ENCODE measurements around the gene PKD2L2.

The PKD2L2 gene

GRCh38 chr5:137887831-137888230, 1.4 kb upstream of the PKD2L2 start:
- Histone ChIP-seq H3K27ac (ENCODE audit: low read depth, low read length) (no peak overlapping the region), H3K36me3 (ENCODE audit: control insufficient read depth in 1 of 2, insufficient read depth in 2 of 2, low read length in 2 of 2) (no peaks in the 10 kb centered on the region), H3K9me3 (ENCODE audit: control insufficient read depth in 1 of 2, low read length in 2 of 2) (no peaks in the 10 kb centered on the region), H3K4me1 (ENCODE audit: control insufficient read depth in 1 of 2, insufficient read depth in 2 of 2, low read length in 2 of 2) (peaks cover 0 to 4% of the 10 kb centered on the region in 2 donors), H3K4me3 (ENCODE audit: low read depth in 1 of 2, low read length in 2 of 2) (peak overlapping the region in 1 of 2 donors; percentile 15), H3K9ac (ENCODE audit: low read depth in 1 of 2, low read length in 2 of 2) (no peak overlapping the region), H3K27me3 (ENCODE audit: control insufficient read depth in 1 of 2, insufficient read depth in 2 of 2, low read length in 2 of 2) (no peaks in the 10 kb centered on the region)

GRCh38 chr5:137888466-137888862, 793 bp upstream of the PKD2L2 start:
- Histone ChIP-seq H3K27ac (ENCODE audit: low read depth, low read length) (no peak overlapping the region), H3K4me3 (ENCODE audit: low read depth in 1 of 2, low read length in 2 of 2) (peak overlapping the region; percentile 72 to 73), H3K9ac (ENCODE audit: low read depth in 1 of 2, low read length in 2 of 2) (peak overlapping the region; percentile 70 to 73), H3K36me3 (ENCODE audit: control insufficient read depth in 1 of 2, insufficient read depth in 2 of 2, low read length in 2 of 2) (no peaks in the 10 kb centered on the region), H3K9me3 (ENCODE audit: control insufficient read depth in 1 of 2, low read length in 2 of 2) (no peaks in the 10 kb centered on the region), H3K4me1 (ENCODE audit: control insufficient read depth in 1 of 2, insufficient read depth in 2 of 2, low read length in 2 of 2) (peaks cover 0 to 4% of the 10 kb centered on the region in 2 donors), H3K27me3 (ENCODE audit: control insufficient read depth in 1 of 2, insufficient read depth in 2 of 2, low read length in 2 of 2) (no peaks in the 10 kb centered on the region)

- Histone ChIP-seq H3K27me3 (ENCODE audit: control insufficient read depth in 1 of 2, insufficient read depth in 2 of 2, low read length in 2 of 2) (no peaks in the 10 kb centered on the region), H3K9ac (ENCODE audit: low read depth in 1 of 2, low read length in 2 of 2) (no peak overlapping the region), H3K27ac (ENCODE audit: low read depth, low read length) (no peak overlapping the region), H3K4me1 (ENCODE audit: control insufficient read depth in 1 of 2, insufficient read depth in 2 of 2, low read length in 2 of 2) (peaks cover 0 to 4% of the 10 kb centered on the region in 2 donors), H3K36me3 (ENCODE audit: control insufficient read depth in 1 of 2, insufficient read depth in 2 of 2, low read length in 2 of 2) (no peaks in the 10 kb centered on the region), H3K4me3 (ENCODE audit: low read depth in 1 of 2, low read length in 2 of 2) (no peak overlapping the region), H3K9me3 (ENCODE audit: control insufficient read depth in 1 of 2, low read length in 2 of 2) (no peaks in the 10 kb centered on the region)
Observed at GRCh38 chr5:137890845-137891244, 1.6 kb downstream of the PKD2L2 start.

- Histone ChIP-seq H3K27me3 (ENCODE audit: control insufficient read depth in 1 of 2, insufficient read depth in 2 of 2, low read length in 2 of 2) (no peaks in the 10 kb centered on the region), H3K9me3 (ENCODE audit: control insufficient read depth in 1 of 2, low read length in 2 of 2) (no peaks in the 10 kb centered on the region), H3K9ac (ENCODE audit: low read depth in 1 of 2, low read length in 2 of 2) (no peak overlapping the region), H3K4me1 (ENCODE audit: control insufficient read depth in 1 of 2, insufficient read depth in 2 of 2, low read length in 2 of 2) (peaks cover 0 to 4% of the 10 kb centered on the region in 2 donors), H3K27ac (ENCODE audit: low read depth, low read length) (no peak overlapping the region), H3K36me3 (ENCODE audit: control insufficient read depth in 1 of 2, insufficient read depth in 2 of 2, low read length in 2 of 2) (no peaks in the 10 kb centered on the region), H3K4me3 (ENCODE audit: low read depth in 1 of 2, low read length in 2 of 2) (no peak overlapping the region)
Observed at GRCh38 chr5:137891849-137892248, 2.6 kb downstream of the PKD2L2 start.

GRCh38 chr5:137894586-137894985, 5.3 kb downstream of the PKD2L2 start:
- no peak overlapping the region for H3K27ac ChIP-seq (ENCODE audit: low read depth, low read length)
- no peak overlapping the region for H3K9ac ChIP-seq (ENCODE audit: low read depth in 1 of 2, low read length in 2 of 2)
- no peak overlapping the region for H3K4me3 ChIP-seq (ENCODE audit: low read depth in 1 of 2, low read length in 2 of 2)
- H3K4me1 ChIP-seq (ENCODE audit: control insufficient read depth in 1 of 2, insufficient read depth in 2 of 2, low read length in 2 of 2) = peaks cover 0 to 4% of the 10 kb centered on the region in 2 donors
- no peaks in the 10 kb centered on the region for H3K36me3 ChIP-seq (ENCODE audit: control insufficient read depth in 1 of 2, insufficient read depth in 2 of 2, low read length in 2 of 2)
- H3K9me3 ChIP-seq (ENCODE audit: control insufficient read depth in 1 of 2, low read length in 2 of 2) = no peaks in the 10 kb centered on the region
- H3K27me3 ChIP-seq (ENCODE audit: control insufficient read depth in 1 of 2, insufficient read depth in 2 of 2, low read length in 2 of 2) = no peaks in the 10 kb centered on the region

GRCh38 chr5:137896560-137896959, 7.3 kb downstream of the PKD2L2 start:
- no peaks in the 10 kb centered on the region for H3K36me3 ChIP-seq (ENCODE audit: control insufficient read depth in 1 of 2, insufficient read depth in 2 of 2, low read length in 2 of 2)
- H3K4me1 ChIP-seq (ENCODE audit: control insufficient read depth in 1 of 2, insufficient read depth in 2 of 2, low read length in 2 of 2) = no peaks in the 10 kb centered on the region

GRCh38 chr5:137899493-137899892, 10.2 kb downstream of the PKD2L2 start:
- Histone ChIP-seq H3K4me1 (ENCODE audit: control insufficient read depth in 1 of 2, insufficient read depth in 2 of 2, low read length in 2 of 2) (no peaks in the 10 kb centered on the region), H3K27me3 (ENCODE audit: control insufficient read depth in 1 of 2, insufficient read depth in 2 of 2, low read length in 2 of 2) (no peaks in the 10 kb centered on the region), H3K9me3 (ENCODE audit: control insufficient read depth in 1 of 2, low read length in 2 of 2) (no peaks in the 10 kb centered on the region), H3K4me3 (ENCODE audit: low read depth in 1 of 2, low read length in 2 of 2) (no peak overlapping the region), H3K9ac (ENCODE audit: low read depth in 1 of 2, low read length in 2 of 2) (no peak overlapping the region), H3K27ac (ENCODE audit: low read depth, low read length) (no peak overlapping the region), H3K36me3 (ENCODE audit: control insufficient read depth in 1 of 2, insufficient read depth in 2 of 2, low read length in 2 of 2) (no peaks in the 10 kb centered on the region)

More at GRCh38 chr5:137896560-137896959, 7.3 kb downstream of the PKD2L2 start:
- no peaks in the 10 kb centered on the region for H3K9me3 ChIP-seq (ENCODE audit: control insufficient read depth in 1 of 2, low read length in 2 of 2)
- H3K9ac ChIP-seq (ENCODE audit: low read depth in 1 of 2, low read length in 2 of 2) = no peak overlapping the region
- H3K27me3 ChIP-seq (ENCODE audit: control insufficient read depth in 1 of 2, insufficient read depth in 2 of 2, low read length in 2 of 2) = no peaks in the 10 kb centered on the region
- H3K4me3 ChIP-seq (ENCODE audit: low read depth in 1 of 2, low read length in 2 of 2) = no peak overlapping the region
- H3K27ac ChIP-seq (ENCODE audit: low read depth, low read length) = no peak overlapping the region

- H3K27me3 ChIP-seq (ENCODE audit: control insufficient read depth in 1 of 2, insufficient read depth in 2 of 2, low read length in 2 of 2) = no peaks in the 10 kb centered on the region
- no peaks in the 10 kb centered on the region for H3K9me3 ChIP-seq (ENCODE audit: control insufficient read depth in 1 of 2, low read length in 2 of 2)
- no peak overlapping the region for H3K27ac ChIP-seq (ENCODE audit: low read depth, low read length)
- H3K4me1 ChIP-seq (ENCODE audit: control insufficient read depth in 1 of 2, insufficient read depth in 2 of 2, low read length in 2 of 2) = no peaks in the 10 kb centered on the region
- no peak overlapping the region for H3K4me3 ChIP-seq (ENCODE audit: low read depth in 1 of 2, low read length in 2 of 2)
- H3K36me3 ChIP-seq (ENCODE audit: control insufficient read depth in 1 of 2, insufficient read depth in 2 of 2, low read length in 2 of 2) = no peaks in the 10 kb centered on the region
- no peak overlapping the region for H3K9ac ChIP-seq (ENCODE audit: low read depth in 1 of 2, low read length in 2 of 2)
Observed at GRCh38 chr5:137901011-137901817, 12.0 kb downstream of the PKD2L2 start.

- no peaks in the 10 kb centered on the region for H3K36me3 ChIP-seq (ENCODE audit: control insufficient read depth in 1 of 2, insufficient read depth in 2 of 2, low read length in 2 of 2)
- no peak overlapping the region for H3K27ac ChIP-seq (ENCODE audit: low read depth, low read length)
- H3K27me3 ChIP-seq (ENCODE audit: control insufficient read depth in 1 of 2, insufficient read depth in 2 of 2, low read length in 2 of 2) = no peaks in the 10 kb centered on the region
- no peak overlapping the region for H3K4me3 ChIP-seq (ENCODE audit: low read depth in 1 of 2, low read length in 2 of 2)
- no peak overlapping the region for H3K9ac ChIP-seq (ENCODE audit: low read depth in 1 of 2, low read length in 2 of 2)
- no peaks in the 10 kb centered on the region for H3K4me1 ChIP-seq (ENCODE audit: control insufficient read depth in 1 of 2, insufficient read depth in 2 of 2, low read length in 2 of 2)
- H3K9me3 ChIP-seq (ENCODE audit: control insufficient read depth in 1 of 2, low read length in 2 of 2) = no peaks in the 10 kb centered on the region
Observed at GRCh38 chr5:137902408-137903133, 13.3 kb downstream of the PKD2L2 start.

GRCh38 chr5:137914758-137915157, 25.5 kb downstream of the PKD2L2 start:
- no peaks in the 10 kb centered on the region for H3K4me1 ChIP-seq (ENCODE audit: control insufficient read depth in 1 of 2, insufficient read depth in 2 of 2, low read length in 2 of 2)

More at GRCh38 chr5:137914758-137915157, 25.5 kb downstream of the PKD2L2 start:
- Histone ChIP-seq H3K9ac (ENCODE audit: low read depth in 1 of 2, low read length in 2 of 2) (no peak overlapping the region), H3K36me3 (ENCODE audit: control insufficient read depth in 1 of 2, insufficient read depth in 2 of 2, low read length in 2 of 2) (no peaks in the 10 kb centered on the region), H3K27me3 (ENCODE audit: control insufficient read depth in 1 of 2, insufficient read depth in 2 of 2, low read length in 2 of 2) (no peaks in the 10 kb centered on the region), H3K27ac (ENCODE audit: low read depth, low read length) (no peak overlapping the region), H3K4me3 (ENCODE audit: low read depth in 1 of 2, low read length in 2 of 2) (no peak overlapping the region), H3K9me3 (ENCODE audit: control insufficient read depth in 1 of 2, low read length in 2 of 2) (peaks cover 7 to 10% of the 10 kb centered on the region in 2 donors)
